ENCODE data around the gene TXNL1. TPM values are rescaled to one million over a fixed set of nuclear protein-coding genes. Genes with fewer than 3 reads are reported as not detected.

TXNL1 gene
- total RNA-seq, 1 donor from 2014 or later: 117 TPM

DNA sequence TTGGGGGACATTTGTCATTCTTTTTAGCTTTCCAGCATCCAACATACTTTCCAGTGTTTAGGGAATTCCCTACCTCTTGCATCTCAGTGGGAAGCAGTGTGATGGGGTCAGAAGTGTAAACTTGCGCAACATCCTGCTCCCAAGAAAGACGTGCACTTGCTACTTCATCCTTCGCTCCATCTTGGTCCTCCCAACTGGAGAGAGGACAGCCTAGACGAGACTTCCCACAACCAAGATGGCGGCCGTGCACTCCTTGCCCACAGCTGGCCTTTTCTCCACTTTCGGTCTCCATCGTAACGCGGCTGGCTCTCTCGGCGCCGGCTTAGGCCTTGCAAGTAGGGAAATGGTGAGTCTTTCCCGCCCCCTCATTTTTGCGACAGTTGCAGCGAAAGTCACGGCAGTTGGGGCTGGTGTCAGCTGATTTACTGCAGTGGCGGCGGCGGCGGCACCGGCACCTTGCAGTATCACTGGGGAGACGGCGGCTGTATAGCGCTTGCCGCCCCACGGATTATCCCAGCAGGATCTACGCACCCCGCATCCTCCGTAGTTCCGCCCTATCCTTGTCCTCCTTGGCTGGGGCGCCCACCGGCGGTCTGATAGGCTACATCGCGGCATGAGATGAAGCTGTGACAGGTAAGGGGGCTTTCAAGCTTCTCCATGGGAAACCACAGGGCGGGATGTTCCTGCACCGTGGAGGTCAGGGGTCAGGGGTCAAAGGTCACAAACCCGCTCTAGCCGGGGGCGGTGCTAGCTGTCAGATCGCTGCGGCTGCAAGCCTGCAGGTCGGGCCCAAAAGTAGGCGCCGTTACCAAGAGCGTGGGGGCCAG, 12.8 kb upstream of the TXNL1 start, which contains the start of gene WDR7:
TSS of gene WDR7 (plus strand) at position 416 of the 827 bp plus-strand sequence. CDS start 21,157 bp downstream, outside the sequence.
- peak within 1 kb of the TSS; percentile 88 for H3K4me3 ChIP-seq

DNA sequence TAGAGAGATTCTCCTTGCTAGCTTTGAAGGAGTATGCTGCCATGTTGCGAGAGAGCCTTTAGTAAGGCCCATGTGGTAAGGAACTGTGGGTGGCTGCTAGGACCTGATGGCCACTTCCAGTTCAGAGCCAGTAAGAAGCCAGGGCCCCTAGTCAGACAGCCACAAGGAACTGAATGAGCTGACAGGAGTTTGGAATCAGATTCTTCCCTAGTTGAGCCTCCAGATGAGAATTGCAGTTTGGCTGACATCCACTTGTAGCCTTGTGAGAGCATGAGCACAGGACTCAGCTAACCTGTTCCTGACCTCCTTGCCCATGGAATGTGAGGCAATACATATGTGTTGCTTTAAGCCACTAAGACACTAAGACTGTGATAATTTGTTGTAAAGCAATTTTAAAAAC, 11.6 kb upstream of the TXNL1 start:
- no peak for DNase-seq
- H3K4me1 ChIP-seq: peaks cover 31% of the 10 kb centered on the region
- H3K27me3 ChIP-seq (ENCODE audit: low read depth): no peaks in the 10 kb centered on the region
- no peaks in the 10 kb centered on the region for H3K9me3 ChIP-seq (replicated peaks)
- H3K27ac ChIP-seq (replicated peaks): peak overlapping the region; percentile 90
- H3K4me3 ChIP-seq: no peak overlapping the region
- TF ChIP-seq, protein P1, sequence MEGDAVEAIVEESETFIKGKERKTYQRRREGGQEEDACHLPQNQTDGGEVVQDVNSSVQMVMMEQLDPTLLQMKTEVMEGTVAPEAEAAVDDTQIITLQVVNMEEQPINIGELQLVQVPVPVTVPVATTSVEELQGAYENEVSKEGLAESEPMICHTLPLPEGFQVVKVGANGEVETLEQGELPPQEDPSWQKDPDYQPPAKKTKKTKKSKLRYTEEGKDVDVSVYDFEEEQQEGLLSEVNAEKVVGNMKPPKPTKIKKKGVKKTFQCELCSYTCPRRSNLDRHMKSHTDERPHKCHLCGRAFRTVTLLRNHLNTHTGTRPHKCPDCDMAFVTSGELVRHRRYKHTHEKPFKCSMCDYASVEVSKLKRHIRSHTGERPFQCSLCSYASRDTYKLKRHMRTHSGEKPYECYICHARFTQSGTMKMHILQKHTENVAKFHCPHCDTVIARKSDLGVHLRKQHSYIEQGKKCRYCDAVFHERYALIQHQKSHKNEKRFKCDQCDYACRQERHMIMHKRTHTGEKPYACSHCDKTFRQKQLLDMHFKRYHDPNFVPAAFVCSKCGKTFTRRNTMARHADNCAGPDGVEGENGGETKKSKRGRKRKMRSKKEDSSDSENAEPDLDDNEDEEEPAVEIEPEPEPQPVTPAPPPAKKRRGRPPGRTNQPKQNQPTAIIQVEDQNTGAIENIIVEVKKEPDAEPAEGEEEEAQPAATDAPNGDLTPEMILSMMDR (IDR thresholded peaks at IDR 0.05; ENCODE audit: borderline replicate concordance): no peak
- no peaks in the 10 kb centered on the region for H3K36me3 ChIP-seq
- intact Hi-C loops (cut with micrococcal nuclease): no loop called here

More for the DNA sequence above, 12.8 kb upstream of the TXNL1 start, which contains the start of gene WDR7:
- H3K27ac ChIP-seq (replicated peaks): peak within 1 kb of the TSS; percentile 90
- no peaks in the 10 kb centered on the region for H3K27me3 ChIP-seq (ENCODE audit: low read depth)
- TF ChIP-seq, protein P1 (IDR thresholded peaks at IDR 0.05; ENCODE audit: borderline replicate concordance): peak; percentile 31
- peak; percentile 96 for DNase-seq
- intact Hi-C loops (cut with micrococcal nuclease): no loop called here
- no peaks in the 10 kb centered on the region for H3K36me3 ChIP-seq
- no peaks in the 10 kb centered on the region for H3K9me3 ChIP-seq (replicated peaks)
- peaks cover 31% of the 10 kb centered on the region for H3K4me1 ChIP-seq

DNA sequence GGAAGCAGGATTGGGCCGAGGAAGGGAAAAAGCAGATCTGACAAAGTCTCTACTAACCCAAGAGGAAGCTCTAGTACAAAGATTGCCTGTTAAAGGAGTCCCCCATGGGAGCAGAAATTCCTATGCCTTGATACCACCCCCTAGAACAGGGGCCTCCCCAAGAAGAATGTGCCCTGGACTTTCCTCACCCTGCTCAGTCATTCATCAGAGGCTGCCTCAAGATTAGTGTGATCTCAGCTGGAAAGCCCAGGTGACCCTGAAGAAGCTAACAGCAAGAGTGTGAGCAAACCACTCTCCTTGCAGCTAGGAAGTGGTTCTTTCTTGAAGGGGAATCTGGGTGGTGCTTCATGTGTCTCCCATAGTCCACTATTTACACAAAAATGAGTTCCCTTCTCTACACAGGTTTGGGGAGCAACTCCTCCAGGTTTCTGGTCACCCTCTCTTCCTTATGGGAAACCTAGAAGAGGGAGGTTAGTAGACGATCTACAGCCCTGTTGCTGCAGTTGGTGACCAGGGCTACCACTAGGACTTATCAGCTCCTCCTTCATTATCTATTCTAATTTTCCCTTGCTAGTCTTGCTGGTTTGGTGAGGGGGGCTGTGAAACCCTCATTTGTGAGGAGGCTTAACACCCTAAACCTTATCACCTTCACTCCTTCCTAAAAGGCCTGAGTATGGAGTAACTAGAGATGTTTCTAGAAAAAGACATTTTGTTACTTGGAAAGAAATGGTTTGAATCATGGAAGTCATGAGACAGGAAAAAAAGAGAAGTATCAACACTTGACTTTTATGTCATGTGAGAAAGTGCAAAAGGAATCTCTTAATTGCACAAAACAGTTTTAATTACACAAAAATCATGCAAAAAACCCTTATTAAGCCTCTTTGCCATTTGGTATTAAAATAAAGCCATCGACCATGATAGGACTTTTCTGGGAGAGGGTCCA, 9.8 kb upstream of the TXNL1 start:
- Histone ChIP-seq H3K4me3 (no peak overlapping the region), H3K36me3 (no peaks in the 10 kb centered on the region), H3K27ac (replicated peaks) (no peak overlapping the region), H3K9me3 (replicated peaks) (no peaks in the 10 kb centered on the region), H3K27me3 (ENCODE audit: low read depth) (no peaks in the 10 kb centered on the region), H3K4me1 (peaks cover 28% of the 10 kb centered on the region)
- no peak for DNase-seq
- TF ChIP-seq, protein P1 (IDR thresholded peaks at IDR 0.05; ENCODE audit: borderline replicate concordance): no peak
- intact Hi-C loops (cut with micrococcal nuclease): no loop called here

DNA sequence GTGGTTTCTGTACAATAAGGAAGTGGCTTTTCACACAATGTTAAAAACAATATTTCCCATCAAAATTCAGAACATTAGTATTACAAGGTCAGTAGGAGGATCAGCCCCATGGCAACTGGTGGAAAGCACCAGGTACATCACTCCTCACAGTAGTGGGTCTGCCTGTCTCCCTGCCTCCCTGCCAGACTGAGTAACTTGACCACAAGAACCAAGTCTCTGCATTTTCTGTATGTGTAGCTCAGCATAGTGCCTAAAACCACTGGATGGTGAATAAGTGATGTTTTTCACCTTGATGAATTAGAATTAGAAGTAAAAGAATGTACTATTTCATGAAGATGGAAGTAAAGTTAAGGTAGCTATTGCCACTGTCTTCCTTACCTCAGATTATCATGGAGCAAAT, 8.7 kb upstream of the TXNL1 start:
- TF ChIP-seq, protein P1 (IDR thresholded peaks at IDR 0.05; ENCODE audit: borderline replicate concordance): no peak
- intact Hi-C loops (cut with micrococcal nuclease): no loop called here
- no peaks in the 10 kb centered on the region for H3K36me3 ChIP-seq

DNA sequence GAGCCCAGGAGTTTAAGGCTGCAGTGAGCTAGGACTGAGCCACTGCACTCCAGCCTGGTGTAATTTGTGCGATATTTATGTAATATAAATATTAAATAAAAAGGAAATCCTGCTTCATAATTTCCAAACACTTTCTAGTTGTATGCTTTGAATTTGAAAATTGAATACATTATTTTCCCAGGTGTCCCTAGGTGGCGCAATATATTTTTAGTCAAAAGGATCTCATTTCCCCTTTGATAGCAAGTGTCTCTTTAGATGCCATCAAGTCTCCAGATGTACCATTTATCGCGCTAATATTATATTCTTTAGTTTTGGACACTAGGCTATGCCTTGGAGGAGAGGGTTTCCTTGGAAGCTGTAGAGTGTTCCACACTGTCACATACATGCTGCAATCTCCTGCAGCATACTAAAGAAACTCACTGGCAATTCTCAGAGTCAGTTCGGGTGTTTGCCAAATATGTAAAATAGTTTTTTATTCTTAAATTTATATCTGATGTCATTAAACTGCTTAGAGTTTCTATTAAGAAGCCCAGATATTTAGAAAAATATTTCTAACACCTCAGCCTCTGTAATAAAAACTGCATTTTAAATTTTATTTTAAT, 7.1 kb upstream of the TXNL1 start:
- Histone ChIP-seq H3K4me3 (no peak overlapping the region), H3K4me1 (peaks cover 5% of the 10 kb centered on the region), H3K27ac (replicated peaks) (no peak overlapping the region), H3K27me3 (ENCODE audit: low read depth) (no peaks in the 10 kb centered on the region), H3K36me3 (no peaks in the 10 kb centered on the region), H3K9me3 (replicated peaks) (no peaks in the 10 kb centered on the region)
- DNase-seq: no peak
- TF ChIP-seq, protein P1 (IDR thresholded peaks at IDR 0.05; ENCODE audit: borderline replicate concordance): peak; percentile 46
- intact Hi-C loops (cut with micrococcal nuclease): no loop called here

More for the DNA sequence above, 8.7 kb upstream of the TXNL1 start:
- no peak for DNase-seq
- peaks cover 16% of the 10 kb centered on the region for H3K4me1 ChIP-seq
- no peak overlapping the region for H3K4me3 ChIP-seq
- H3K27ac ChIP-seq (replicated peaks): no peak overlapping the region
- no peaks in the 10 kb centered on the region for H3K27me3 ChIP-seq (ENCODE audit: low read depth)
- H3K9me3 ChIP-seq (replicated peaks): no peaks in the 10 kb centered on the region
